Adrenal gland (tissue), 12 donors: Measurements from ENCODE around the gene FYN. TPM values are rescaled to one million over a fixed set of nuclear protein-coding genes. Genes with fewer than 3 reads are reported as not detected.

Experiments used
- DNase-seq, 7 donors: peaks; one replicate each; pipeline ENCODE4 v3.0.0-alpha.2; 2019 to 2020
- H3K27ac ChIP-seq, 5 donors: fragments of 200-600 bp; sonication (generic) in 4 of 5; 1 replicate in 3 of 5; 2 replicates in 2 of 5; pipeline versions ENCODE4 v1.5.1 to v1.8.0; 2016 to 2020; ENCODE audit warnings: mild to moderate bottlenecking in 1 of 5
- H3K27me3 ChIP-seq: fragments of 200-600 bp; 2 replicates; pipeline ENCODE4 v1.8.0; 2021
- H3K36me3 ChIP-seq, 2 donors: fragments of 200-600 bp; replicated peaks in 1 of 2; 1 replicate in 1 of 2; 2 replicates in 1 of 2; pipeline versions ENCODE4 v1.5.1 to v1.8.0; 2018 to 2022
- H3K4me1 ChIP-seq, 2 donors: fragments of 200-600 bp; replicated peaks in 1 of 2; 1 replicate in 1 of 2; 2 replicates in 1 of 2; pipeline versions ENCODE4 v1.5.1 to v1.8.0; 2018 to 2021
- H3K4me3 ChIP-seq, 4 donors: fragments of 200-600 bp; sonication (generic) in 3 of 4; one replicate each; pipeline ENCODE4 v1.5.1; 2016 to 2018
- H3K9me3 ChIP-seq, 3 donors: fragments of 200-600 bp; sonication (generic) in 1 of 3; replicated peaks in 1 of 3; 1 replicate in 2 of 3; 2 replicates in 1 of 3; pipeline versions ENCODE4 v1.5.1 to v1.8.0; 2016 to 2021
- POLR2A ChIP-seq, 2 donors: fragments of 450-650 bp; IDR thresholded peaks; one replicate each; pipeline ENCODE4 v1.6.1; 2017; ENCODE audit warnings: antibody characterized with exemption in 2 of 2, mild to moderate bottlenecking in 2 of 2, moderate library complexity in 1 of 2
- WGBS, 4 donors: extraction: QIAGEN DNeasy Blood & Tissue Kit in 2 of 4; methylation state at CpG; one replicate each; pipeline versions ENCODE4 v1.1.5 to v1.1.7; 2013 to 2017; 5-methylcytosine and 5-hydroxymethylcytosine counted together
- intact Hi-C, 2 donors: fragments of 100-400 bp; cut with DNase I; formaldehyde crosslinking; loops; one replicate each; pipeline versions ENCODE4 v1.14.1 to v1.15.0; 2022 to 2023
- polyA plus RNA-seq, 3 donors: library from polyadenylated mRNA; stranded (reverse); fragments of 200-250 nt in 2 of 3; fragments of 350-450 nt in 1 of 3; fragmentation: Illumina TruSeq in 1 of 3; extraction: RNeasy Lipid Tissue Mini Kit (QIAGEN cat#74804) in 1 of 3; gene quantifications; one replicate each; pipeline ENCODE4 v1.2.3, GENCODE V29; 2013 to 2014
- total RNA-seq, 9 donors: library from RNA; depleted of rRNA in 4 of 9; stranded (reverse); fragments of >200 nt in 4 of 9; fragments of 120-200 nt in 1 of 9; fragmentation: NEBNext Ultra II Directional in 1 of 9; extraction: Animal tissue kit (Norgen Biotek cat#: 25700) in 1 of 9; gene quantifications; one replicate each; pipeline versions ENCODE4 v1.1.0 to v1.2.4, GENCODE V29; 2013 to 2023
- TF ChIP-seq, protein P1 (sequence below), 6 experiments: fragments of 450-650 bp in 4 of 6; fragments of 200-600 bp in 2 of 6; sonication (generic) in 1 of 6; IDR thresholded peaks; 1 replicate in 5 of 6; 2 replicates in 1 of 6; pipeline versions ENCODE4 v1.5.1 to v1.8.0; 2016 to 2021; ENCODE audit warnings: antibody characterized with exemption in 6 of 6, mild to moderate bottlenecking in 2 of 6, moderate library complexity in 1 of 6
- donor health status: healthy with polysubstance abuse.
- donor health status: Bipolar disorder and iron deficiency.
- donor health status: DM: yes; HTN: yes; CAD: no.
- donor health status: DM: no; HTN: no; CAD: no.
- donor health status: DM: no; HTN: no; CAD: no.
- donor health status: DM: yes; HTN: yes; CAD: no.

The FYN gene
- total and polyA plus RNA-seq, 12 donors, result 10.7 to 36.5 (median 19.8) TPM

DNA sequence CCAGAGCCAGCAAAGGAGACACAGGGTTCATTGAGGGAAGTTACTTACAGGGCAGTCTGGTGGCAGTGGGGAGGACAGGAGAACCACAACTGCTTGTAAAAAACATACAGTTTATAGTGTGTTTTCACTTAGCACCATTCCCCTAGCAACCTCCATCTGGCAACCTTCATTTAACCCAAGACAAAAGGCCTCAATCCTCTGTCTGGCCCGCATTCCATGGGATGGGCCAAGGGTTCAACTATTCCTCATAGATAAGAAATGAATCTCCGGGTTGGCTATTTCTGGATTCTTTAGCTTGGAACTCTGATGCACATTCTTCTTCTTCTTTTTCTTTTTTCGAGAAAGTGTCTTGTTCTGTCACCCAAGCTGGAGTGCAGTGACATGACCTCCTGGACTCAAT is 26.3 kb upstream of the FYN start:
- H3K4me1 ChIP-seq, result no peaks in the 10 kb centered on the region
- no peak overlapping the region for H3K4me3 ChIP-seq
- H3K27me3 ChIP-seq, result no peaks in the 10 kb centered on the region
- intact Hi-C loops, result no loop called here
- H3K9me3 ChIP-seq, result no peaks in the 10 kb centered on the region
- H3K27ac ChIP-seq, result no peak overlapping the region
- no peak for DNase-seq
- WGBS, 4 donors, result 63 to 78% (median 66%) methylated on average over 3 of the region's 3 CpGs
- TF ChIP-seq POLR2A (IDR thresholded peaks at IDR 0.05), result no peak
- TF ChIP-seq, protein P1, sequence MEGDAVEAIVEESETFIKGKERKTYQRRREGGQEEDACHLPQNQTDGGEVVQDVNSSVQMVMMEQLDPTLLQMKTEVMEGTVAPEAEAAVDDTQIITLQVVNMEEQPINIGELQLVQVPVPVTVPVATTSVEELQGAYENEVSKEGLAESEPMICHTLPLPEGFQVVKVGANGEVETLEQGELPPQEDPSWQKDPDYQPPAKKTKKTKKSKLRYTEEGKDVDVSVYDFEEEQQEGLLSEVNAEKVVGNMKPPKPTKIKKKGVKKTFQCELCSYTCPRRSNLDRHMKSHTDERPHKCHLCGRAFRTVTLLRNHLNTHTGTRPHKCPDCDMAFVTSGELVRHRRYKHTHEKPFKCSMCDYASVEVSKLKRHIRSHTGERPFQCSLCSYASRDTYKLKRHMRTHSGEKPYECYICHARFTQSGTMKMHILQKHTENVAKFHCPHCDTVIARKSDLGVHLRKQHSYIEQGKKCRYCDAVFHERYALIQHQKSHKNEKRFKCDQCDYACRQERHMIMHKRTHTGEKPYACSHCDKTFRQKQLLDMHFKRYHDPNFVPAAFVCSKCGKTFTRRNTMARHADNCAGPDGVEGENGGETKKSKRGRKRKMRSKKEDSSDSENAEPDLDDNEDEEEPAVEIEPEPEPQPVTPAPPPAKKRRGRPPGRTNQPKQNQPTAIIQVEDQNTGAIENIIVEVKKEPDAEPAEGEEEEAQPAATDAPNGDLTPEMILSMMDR (IDR thresholded peaks at IDR 0.05), result no peak
- H3K36me3 ChIP-seq, result no peaks in the 10 kb centered on the region

- H3K27ac ChIP-seq, result no peak overlapping the region
- H3K4me3 ChIP-seq, result no peak overlapping the region
- DNase-seq, result no peak
- no peaks in the 10 kb centered on the region for H3K4me1 ChIP-seq
- no peaks in the 10 kb centered on the region for H3K27me3 ChIP-seq
- 70 to 78% (median 75%) methylated on average over 4 of the region's 4 CpGs for WGBS, 4 donors
- intact Hi-C loops, result no loop called here
- H3K9me3 ChIP-seq, result no peaks in the 10 kb centered on the region
- TF ChIP-seq, protein P1 (IDR thresholded peaks at IDR 0.05), result no peak
- no peak for TF ChIP-seq POLR2A (IDR thresholded peaks at IDR 0.05)
- no peaks in the 10 kb centered on the region for H3K36me3 ChIP-seq
Measured at GRCh38 chr6:111898452-111898851, 25.2 kb upstream of the FYN start.

DNA sequence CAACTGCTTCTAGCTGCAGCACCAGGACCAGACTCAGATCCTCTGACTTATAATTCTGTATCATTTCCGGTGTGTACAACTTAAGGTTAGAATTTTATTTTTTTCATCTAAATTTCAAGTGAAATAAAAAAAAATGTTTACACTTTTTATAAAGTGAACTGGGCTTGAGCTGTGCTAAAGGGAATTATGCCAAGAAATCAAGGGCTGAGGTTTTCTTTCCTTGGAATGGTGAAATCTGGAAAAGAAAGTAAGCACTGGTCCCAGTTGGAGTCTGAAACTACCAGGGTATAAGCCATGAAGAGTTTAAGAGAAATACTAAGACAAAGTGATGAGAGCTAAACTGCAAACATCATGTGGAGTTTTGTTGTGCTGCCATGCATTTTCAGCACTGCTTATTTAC is 21.7 kb upstream of the FYN start:
- no peak for DNase-seq
- intact Hi-C loops, result no loop called here
- TF ChIP-seq POLR2A (IDR thresholded peaks at IDR 0.05), result no peak
- TF ChIP-seq, protein P1 (IDR thresholded peaks at IDR 0.05), result no peak
- Histone ChIP-seq H3K9me3 (no peaks in the 10 kb centered on the region), H3K27ac (no peak overlapping the region), H3K27me3 (no peaks in the 10 kb centered on the region), H3K4me1 (no peaks in the 10 kb centered on the region), H3K36me3 (no peaks in the 10 kb centered on the region), H3K4me3 (no peak overlapping the region)
- WGBS, 4 donors, result 73 to 88% (median 81%) methylated on average over 1 of the region's 1 CpG

- no peak for TF ChIP-seq POLR2A (IDR thresholded peaks at IDR 0.05)
- TF ChIP-seq, protein P1 (IDR thresholded peaks at IDR 0.05), result no peak
- Histone ChIP-seq H3K36me3 (no peaks in the 10 kb centered on the region), H3K4me3 (no peak overlapping the region), H3K27ac (no peak overlapping the region), H3K4me1 (no peaks in the 10 kb centered on the region), H3K9me3 (no peaks in the 10 kb centered on the region), H3K27me3 (no peaks in the 10 kb centered on the region)
- intact Hi-C loops, result no loop called here
- WGBS, 4 donors, result 49 to 92% (median 75%) methylated on average over 2 of the region's 2 CpGs
- no peak for DNase-seq
Measured at GRCh38 chr6:111894272-111894671, 21.0 kb upstream of the FYN start.
